Parathyroid adenoma (tissue), 2 donors: ENCODE results near the gene DCUN1D3.
"Not testable (repeated sequence)": the region's sequence is repeated elsewhere in the genome, so short reads cannot be mapped to it uniquely, and the experiment has no call there.

Source experiments
- H2AFZ ChIP-seq: fragments of 300-600 bp; sonication (generic); one replicate; pipeline ENCODE4 v1.7.0; 2017; ENCODE audit warnings: antibody characterized with exemption, mild to moderate bottlenecking
- H3K27ac ChIP-seq: fragments of 300-600 bp; sonication (generic); one replicate; pipeline ENCODE4 v1.7.0; 2017
- H3K27me3 ChIP-seq: fragments of 300-600 bp; sonication (generic); one replicate; pipeline ENCODE4 v1.7.0; 2017; ENCODE audit warnings: low read length; ENCODE audit not compliant: control insufficient read depth, insufficient read depth
- H3K36me3 ChIP-seq: fragments of 300-600 bp; sonication (generic); one replicate; pipeline ENCODE4 v1.7.0; 2017; ENCODE audit warnings: low read length; ENCODE audit not compliant: control insufficient read depth, insufficient read depth
- H3K4me1 ChIP-seq: fragments of 300-600 bp; sonication (generic); one replicate; pipeline ENCODE4 v1.7.0; 2017; ENCODE audit warnings: control low read depth
- H3K4me2 ChIP-seq: fragments of 300-600 bp; sonication (generic); one replicate; pipeline ENCODE4 v1.7.0; 2017; ENCODE audit warnings: low read length
- H3K4me3 ChIP-seq: fragments of 300-600 bp; sonication (generic); one replicate; pipeline ENCODE4 v1.7.0; 2017; ENCODE audit warnings: low read depth, low read length
- H3K79me2 ChIP-seq: fragments of 300-600 bp; sonication (generic); one replicate; pipeline ENCODE4 v1.7.0; 2017; ENCODE audit warnings: control low read depth
- H3K9ac ChIP-seq: fragments of 300-600 bp; sonication (generic); one replicate; pipeline ENCODE4 v1.7.0; 2017; ENCODE audit warnings: mild to moderate bottlenecking
- H3K9me3 ChIP-seq: fragments of 300-600 bp; sonication (generic); one replicate; pipeline ENCODE4 v1.7.0; 2017; ENCODE audit warnings: low read length; ENCODE audit not compliant: control insufficient read depth
- TF ChIP-seq, protein P1 (sequence below): fragments of 300-600 bp; sonication (generic); IDR thresholded peaks from one replicate; pipeline ENCODE4 v1.7.0; 2017; ENCODE audit warnings: antibody characterized with exemption, mild to moderate bottlenecking
- donor health status: primary hyperparathyroidism.

Gene DCUN1D3

DNA sequence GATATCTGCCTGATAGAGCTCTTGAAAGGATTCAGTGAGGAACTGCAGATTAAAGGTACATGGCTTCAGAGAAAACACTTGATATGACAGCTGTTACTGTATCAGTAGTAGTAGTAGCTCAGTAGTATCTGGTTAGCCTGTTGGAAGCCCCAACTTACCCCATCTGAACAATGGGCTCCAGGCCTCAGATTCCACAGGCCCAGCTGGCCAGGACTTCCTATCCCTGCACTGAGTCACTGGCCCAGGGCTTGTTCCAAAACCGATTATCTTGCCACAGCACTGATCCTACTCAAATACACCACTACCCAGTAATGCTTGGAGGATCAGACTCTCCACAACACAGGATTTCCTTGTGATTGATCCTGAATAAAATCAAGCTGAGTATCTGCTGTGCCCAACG, 32.6 kb downstream of the DCUN1D3 start:
- H3K79me2 ChIP-seq, result peaks cover 45% of the 10 kb centered on the region
- no peak overlapping the region for H3K4me2 ChIP-seq
- H3K4me1 ChIP-seq, result peaks cover 41% of the 10 kb centered on the region
- H3K9ac ChIP-seq, result no peak overlapping the region
- no peaks in the 10 kb centered on the region for H3K9me3 ChIP-seq
- H3K4me3 ChIP-seq, result no peak overlapping the region
- H3K27me3 ChIP-seq, result no peaks in the 10 kb centered on the region
- H2AFZ ChIP-seq, result no peak overlapping the region
- no peaks in the 10 kb centered on the region for H3K36me3 ChIP-seq
- TF ChIP-seq, protein P1, sequence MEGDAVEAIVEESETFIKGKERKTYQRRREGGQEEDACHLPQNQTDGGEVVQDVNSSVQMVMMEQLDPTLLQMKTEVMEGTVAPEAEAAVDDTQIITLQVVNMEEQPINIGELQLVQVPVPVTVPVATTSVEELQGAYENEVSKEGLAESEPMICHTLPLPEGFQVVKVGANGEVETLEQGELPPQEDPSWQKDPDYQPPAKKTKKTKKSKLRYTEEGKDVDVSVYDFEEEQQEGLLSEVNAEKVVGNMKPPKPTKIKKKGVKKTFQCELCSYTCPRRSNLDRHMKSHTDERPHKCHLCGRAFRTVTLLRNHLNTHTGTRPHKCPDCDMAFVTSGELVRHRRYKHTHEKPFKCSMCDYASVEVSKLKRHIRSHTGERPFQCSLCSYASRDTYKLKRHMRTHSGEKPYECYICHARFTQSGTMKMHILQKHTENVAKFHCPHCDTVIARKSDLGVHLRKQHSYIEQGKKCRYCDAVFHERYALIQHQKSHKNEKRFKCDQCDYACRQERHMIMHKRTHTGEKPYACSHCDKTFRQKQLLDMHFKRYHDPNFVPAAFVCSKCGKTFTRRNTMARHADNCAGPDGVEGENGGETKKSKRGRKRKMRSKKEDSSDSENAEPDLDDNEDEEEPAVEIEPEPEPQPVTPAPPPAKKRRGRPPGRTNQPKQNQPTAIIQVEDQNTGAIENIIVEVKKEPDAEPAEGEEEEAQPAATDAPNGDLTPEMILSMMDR, result no peak
- H3K27ac ChIP-seq, result no peak overlapping the region

- TF ChIP-seq, protein P1, result no peak
- no peak overlapping the region for H2AFZ ChIP-seq
- no peaks in the 10 kb centered on the region for H3K36me3 ChIP-seq
- H3K4me1 ChIP-seq, result peaks cover 35% of the 10 kb centered on the region
- no peak overlapping the region for H3K9ac ChIP-seq
- no peak overlapping the region for H3K4me3 ChIP-seq
- no peak overlapping the region for H3K4me2 ChIP-seq
- peaks cover 53% of the 10 kb centered on the region for H3K79me2 ChIP-seq
- no peak overlapping the region for H3K27ac ChIP-seq
- H3K9me3 ChIP-seq, result no peaks in the 10 kb centered on the region
- no peaks in the 10 kb centered on the region for H3K27me3 ChIP-seq
Observed at GRCh38 chr16:20866801-20867200, 33.4 kb downstream of the DCUN1D3 start.

DNA sequence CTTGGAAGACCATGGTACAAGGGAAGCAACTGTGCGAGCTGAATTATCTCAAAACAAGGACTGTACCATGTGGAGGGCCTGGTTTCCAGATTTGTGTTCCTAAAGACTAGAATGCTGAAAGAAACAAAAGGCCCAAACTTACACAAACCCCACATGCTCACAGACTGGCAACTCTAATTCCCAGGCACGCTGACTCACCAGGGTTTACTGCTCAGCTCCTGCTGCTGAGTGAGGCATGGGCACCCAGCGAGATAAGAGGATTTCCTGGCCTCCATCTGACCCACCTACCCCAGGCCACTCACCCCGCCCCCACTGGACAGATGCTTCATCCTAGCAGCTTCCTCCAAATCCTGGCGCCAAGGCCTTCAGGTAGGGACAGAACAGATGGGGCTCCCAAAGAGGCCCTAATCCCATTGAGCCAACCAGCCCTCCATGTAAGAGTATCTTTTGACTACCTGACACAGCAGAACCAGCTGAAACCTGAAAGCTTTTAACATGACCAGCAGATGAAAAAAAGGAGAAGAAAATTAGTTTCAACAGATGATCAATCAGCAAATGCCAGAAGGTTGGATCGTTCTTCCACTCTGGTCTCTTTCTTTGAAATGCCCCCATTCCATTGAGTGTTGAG, 33.9 kb downstream of the DCUN1D3 start:
- Histone ChIP-seq H3K27ac (no peak overlapping the region), H3K27me3 (no peaks in the 10 kb centered on the region), H3K9me3 (no peaks in the 10 kb centered on the region), H3K36me3 (no peaks in the 10 kb centered on the region), H3K4me2 (no peak overlapping the region), H3K9ac (no peak overlapping the region), H3K4me1 (peaks cover 30% of the 10 kb centered on the region), H3K4me3 (no peak overlapping the region), H3K79me2 (peaks cover 56% of the 10 kb centered on the region), H2AFZ (no peak overlapping the region)
- TF ChIP-seq, protein P1, result no peak

DNA sequence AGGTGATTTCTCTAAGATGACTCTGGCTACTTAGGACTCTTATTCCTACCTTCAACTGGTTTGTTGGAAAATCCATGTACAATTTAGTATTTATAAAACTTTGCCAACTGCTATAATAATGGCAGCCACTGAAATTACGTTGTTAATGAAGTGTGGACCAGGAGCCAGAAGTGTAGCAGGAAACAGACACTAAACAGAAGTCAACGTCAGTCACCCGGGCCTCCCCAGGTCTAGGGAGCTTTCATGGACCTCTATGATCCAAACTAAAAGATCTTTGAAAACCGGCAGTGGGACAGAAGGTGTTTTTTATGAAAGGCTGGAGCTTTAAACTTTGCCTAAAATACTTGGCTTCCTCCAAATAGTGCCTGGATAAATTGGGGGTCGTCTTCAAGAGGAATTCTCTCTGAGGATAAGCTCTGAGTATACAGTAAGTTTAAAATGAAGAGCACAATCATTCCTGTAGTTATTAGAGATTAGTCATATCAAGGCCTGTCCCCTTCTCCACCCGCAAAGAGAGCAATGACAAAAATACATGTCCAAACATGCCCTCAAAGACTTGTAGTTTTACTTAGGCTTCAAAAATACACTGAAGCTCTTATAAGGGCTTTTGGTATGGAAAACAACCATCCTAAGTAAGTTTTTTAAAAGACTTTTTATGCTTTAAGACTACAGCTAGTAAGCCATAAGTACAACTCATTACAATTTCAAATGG, 34.6 kb downstream of the DCUN1D3 start:
- Histone ChIP-seq H3K79me2 (peaks cover 56% of the 10 kb centered on the region), H3K4me1 (peaks cover 23% of the 10 kb centered on the region), H3K27ac (peak overlapping the region; percentile 26), H2AFZ (no peak overlapping the region), H3K4me3 (no peak overlapping the region), H3K9me3 (no peaks in the 10 kb centered on the region), H3K4me2 (no peak overlapping the region), H3K36me3 (no peaks in the 10 kb centered on the region), H3K27me3 (no peaks in the 10 kb centered on the region), H3K9ac (no peak overlapping the region)
- TF ChIP-seq, protein P1, result no peak

- H3K79me2 ChIP-seq, result peaks cover 56% of the 10 kb centered on the region
- not testable (repeated sequence) for H3K4me3 ChIP-seq, H3K36me3 ChIP-seq, H3K27me3 ChIP-seq, H3K4me2 ChIP-seq, H3K27ac ChIP-seq, H3K9me3 ChIP-seq, H3K9ac ChIP-seq, H2AFZ ChIP-seq
- peaks cover 18% of the 10 kb centered on the region for H3K4me1 ChIP-seq
Observed at GRCh38 chr16:20864376-20864775, 35.8 kb downstream of the DCUN1D3 start.
